IPS-11a (cell line): ENCODE results near the gene SUPT4H1.

Experiments
- H3K4me3 ChIP-seq: one replicate; pipeline ENCODE4 v1.5.1; 2013; ENCODE audit warnings: low read depth, low read length, control low read depth

The SUPT4H1 gene

DNA sequence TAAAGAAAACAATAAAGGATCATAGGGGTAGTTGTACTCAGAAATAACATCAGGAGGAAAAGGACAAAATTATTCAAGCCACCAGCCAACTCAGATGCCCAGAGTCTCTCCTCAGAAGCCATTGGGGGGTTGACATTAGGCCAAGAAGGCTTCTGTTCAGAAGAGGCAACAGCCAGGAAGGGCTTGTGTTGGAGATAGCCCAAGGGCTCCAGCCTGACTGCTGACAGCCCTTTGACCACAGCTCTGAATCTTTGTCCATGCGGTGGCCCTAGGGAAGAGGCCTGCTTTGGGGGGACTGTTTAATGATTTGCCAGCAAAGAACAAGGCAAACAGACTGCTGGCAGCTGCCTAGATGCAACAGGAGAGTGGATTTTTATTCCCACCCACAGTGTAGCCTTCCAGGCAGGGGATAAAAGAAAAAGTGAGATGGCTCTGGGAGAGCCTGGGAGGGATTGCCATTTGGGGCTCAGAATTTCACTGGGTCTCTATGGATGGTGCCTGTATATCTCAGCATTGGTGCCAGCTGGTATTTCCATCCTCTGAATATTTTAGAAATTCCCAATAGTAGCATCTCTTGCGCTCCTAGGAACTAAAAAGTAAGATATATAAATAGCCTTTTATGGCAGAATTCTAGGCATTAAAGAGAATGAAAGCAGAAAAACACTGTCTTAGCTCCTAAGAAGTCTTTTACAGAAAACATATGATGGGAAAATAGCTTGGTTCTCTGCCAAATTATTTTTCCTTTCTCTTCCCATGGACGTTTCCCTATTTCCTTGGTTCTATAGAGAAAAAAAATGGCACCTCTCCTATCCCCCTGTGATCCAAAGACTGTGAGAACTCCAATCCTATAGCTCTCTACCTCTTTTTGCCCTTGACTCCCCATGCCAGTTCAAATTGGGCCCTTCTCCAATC lies 29.4 kb upstream of the SUPT4H1 start:
- H3K4me3 ChIP-seq: no peak overlapping the region

GRCh38 chr17:58380207-58381123 lies 28.5 kb upstream of the SUPT4H1 start:
- no peak overlapping the region for H3K4me3 ChIP-seq

DNA sequence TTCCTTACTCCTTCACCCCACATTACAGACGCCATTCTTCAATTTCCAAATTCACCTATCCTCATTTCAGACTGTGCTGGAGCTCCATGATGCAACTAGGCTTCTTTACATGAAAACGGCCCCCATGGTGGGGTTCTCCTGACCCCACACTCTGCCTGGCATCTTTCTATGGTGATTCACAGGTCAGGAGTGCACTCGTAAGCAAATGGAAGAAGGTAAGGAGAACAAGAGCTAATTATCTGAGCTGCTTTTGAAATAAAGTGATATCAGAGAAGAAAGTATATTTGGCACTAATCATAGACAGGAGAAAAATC lies 27.5 kb upstream of the SUPT4H1 start:
- no peak overlapping the region for H3K4me3 ChIP-seq

GRCh38 chr17:58378733-58379510 lies 26.9 kb upstream of the SUPT4H1 start:
- H3K4me3 ChIP-seq: no peak overlapping the region

- no peak overlapping the region for H3K4me3 ChIP-seq
Observed at GRCh38 chr17:58377661-58378060, 25.7 kb upstream of the SUPT4H1 start.

DNA sequence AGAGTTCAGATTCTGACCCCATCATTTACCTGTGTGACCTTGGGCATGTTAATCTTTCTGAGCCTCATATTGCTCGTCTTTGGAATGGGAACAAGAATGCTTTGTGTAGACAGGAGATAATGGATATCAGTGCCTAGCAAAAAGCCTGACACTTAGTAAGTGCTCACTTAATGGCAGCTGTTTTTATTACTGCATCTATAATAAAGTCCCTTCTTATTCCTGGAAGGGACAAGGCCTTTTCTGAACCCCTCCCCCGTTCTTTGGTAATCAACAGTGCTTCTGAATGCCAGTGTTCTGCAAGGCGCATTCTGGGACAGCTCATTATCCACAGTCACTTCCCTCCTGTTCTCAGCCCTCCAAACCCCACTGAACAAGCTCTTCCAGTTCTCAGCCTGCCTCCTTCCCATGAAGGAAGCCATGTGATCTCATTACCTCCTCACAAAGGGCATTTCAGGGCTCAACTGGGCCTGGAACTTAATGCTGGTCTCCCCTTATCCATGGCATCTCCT lies 25.1 kb upstream of the SUPT4H1 start:
- no peak overlapping the region for H3K4me3 ChIP-seq

DNA sequence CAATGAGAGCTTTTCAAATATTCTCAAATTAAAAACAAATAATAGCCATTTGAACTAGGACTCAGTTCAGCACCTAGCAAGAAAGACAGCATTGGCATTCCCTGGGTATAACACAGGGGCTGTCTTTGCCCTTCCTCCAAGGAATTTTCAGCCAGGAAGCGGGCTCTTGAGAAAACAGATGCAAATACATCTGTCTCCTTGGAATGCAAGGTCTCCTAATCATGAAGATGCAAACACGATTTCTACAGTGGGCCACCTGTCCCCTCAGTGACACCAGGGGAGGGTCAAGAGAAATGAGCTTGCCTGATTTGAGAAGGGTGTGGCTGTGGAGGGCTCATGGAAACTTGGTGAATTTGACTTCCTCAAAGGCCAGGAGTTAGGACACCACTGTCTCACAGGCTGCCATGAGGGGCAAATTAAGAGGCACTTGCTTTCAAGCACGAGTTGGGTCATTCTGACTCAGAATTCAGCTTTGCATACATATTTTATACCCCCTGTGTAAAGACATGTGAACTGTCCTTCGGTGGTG lies 24.5 kb upstream of the SUPT4H1 start:
- no peak overlapping the region for H3K4me3 ChIP-seq

DNA sequence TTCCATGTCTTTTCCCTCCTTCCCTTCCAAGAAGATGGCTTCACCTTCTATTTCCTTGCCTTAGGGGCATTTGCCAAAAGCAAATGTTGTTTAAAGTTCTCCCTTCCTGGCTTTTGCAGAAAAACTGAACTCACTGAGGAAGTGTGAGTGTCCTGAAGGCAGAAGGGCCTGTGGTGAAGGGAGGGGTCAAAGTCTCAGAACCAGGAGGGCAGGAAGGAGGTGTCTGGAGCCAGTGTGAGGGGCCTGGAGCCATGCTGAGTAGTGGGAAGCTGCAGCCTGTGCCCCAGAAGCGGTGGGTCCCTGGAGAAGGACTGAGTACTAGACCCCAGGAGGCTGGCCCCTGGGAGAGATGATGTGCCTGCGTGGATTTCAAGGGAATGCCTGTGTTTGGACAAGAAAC lies 23.8 kb upstream of the SUPT4H1 start:
- no peak overlapping the region for H3K4me3 ChIP-seq

DNA sequence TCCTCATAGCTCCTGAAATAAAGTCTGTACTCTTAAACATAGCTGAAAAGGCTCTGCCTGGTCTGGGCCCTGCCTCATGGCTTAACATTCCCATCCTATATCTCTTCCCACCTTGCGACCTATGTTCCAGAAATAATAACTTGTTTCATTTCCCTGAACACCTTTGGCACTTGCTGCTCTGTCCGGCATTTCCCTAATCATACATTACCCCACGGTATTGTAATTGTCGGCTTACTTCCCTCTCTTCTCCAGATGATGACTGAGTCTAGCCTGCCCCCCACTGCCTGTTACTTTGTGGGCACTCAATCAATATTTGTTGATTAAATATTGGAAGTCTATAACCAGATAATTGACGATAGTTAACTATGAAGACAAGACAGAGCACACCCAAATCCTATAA lies 23.3 kb upstream of the SUPT4H1 start:
- H3K4me3 ChIP-seq: no peak overlapping the region

DNA sequence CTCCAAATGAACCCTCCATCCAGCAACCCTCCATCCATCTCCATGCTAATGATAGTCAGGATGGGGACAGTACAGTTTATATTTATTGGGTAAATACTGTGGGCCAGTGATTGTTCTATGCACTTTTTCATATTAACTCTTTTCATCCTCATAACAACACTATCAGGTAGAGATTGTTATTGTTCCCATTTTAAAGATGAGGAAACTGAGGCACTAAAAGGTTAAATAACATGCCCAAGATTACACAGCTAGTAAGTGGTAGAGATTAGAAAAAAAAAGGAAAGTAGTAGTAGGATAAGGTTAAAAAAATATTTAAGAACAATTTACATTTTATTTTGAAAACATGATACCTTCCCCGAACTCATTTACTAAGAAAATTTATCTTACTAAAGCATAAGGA lies 21.9 kb upstream of the SUPT4H1 start:
- H3K4me3 ChIP-seq: no peak overlapping the region

- no peak overlapping the region for H3K4me3 ChIP-seq
Observed at GRCh38 chr17:58373003-58373402, 21.0 kb upstream of the SUPT4H1 start.

- H3K4me3 ChIP-seq: no peak overlapping the region
Observed at GRCh38 chr17:58371300-58371950, 19.4 kb upstream of the SUPT4H1 start.

DNA sequence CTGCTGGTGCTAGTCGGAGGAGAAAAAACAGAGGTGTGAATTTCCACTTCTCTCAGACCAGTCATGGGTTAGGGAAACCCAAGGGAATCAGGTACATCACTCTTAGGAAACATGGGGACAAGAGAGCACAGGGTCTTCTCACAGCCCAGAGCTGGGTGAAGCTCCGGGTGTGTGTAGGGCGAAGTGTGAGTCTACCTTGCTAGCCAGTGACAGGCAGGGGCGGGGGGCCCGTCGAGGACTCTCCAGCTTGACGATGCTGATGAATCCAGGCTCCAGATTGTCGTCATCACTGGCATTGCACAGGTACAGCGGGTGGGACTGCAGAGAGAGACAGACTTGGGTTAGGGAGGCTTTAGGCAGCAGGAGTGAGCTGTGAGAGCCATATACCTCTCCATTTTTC lies 18.7 kb upstream of the SUPT4H1 start:
- no peak overlapping the region for H3K4me3 ChIP-seq

DNA sequence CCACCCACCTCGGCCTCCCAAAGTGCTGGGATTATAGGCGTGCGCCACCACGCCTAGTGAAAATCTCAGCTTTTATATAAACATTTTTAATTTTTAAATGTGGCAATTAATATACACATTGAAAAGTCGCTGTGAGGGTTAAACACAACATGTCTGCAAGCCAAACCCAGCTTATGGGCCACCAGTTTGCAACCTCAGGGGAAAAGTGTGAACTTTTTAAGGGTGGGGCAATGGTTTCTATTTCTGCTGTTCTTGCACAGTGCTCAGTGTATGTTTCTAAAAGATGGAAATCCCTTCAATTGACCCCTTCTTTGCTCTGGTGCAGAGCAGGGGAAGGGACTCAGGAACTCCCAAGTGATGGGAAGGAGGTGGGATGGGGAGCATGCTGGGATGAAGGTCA lies 18.3 kb upstream of the SUPT4H1 start:
- H3K4me3 ChIP-seq: no peak overlapping the region

GRCh38 chr17:58369214-58370031 lies 17.4 kb upstream of the SUPT4H1 start:
- H3K4me3 ChIP-seq: no peak overlapping the region

DNA sequence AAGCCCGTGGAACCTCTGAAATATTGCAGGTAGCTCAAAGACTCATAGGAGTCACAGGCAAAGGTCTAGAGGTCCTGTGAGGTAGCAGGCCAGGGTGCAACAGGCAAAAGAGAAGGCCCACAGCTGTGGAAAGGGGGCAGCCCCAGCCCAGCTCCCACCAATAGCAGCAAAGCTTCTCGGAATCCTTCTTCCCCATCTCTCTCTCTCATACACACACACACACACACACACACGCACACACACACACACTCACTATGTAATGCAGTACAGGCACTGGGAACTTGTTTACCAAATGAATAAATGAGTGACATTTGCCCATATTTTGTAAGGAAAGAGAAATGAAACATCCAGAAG lies 16.8 kb upstream of the SUPT4H1 start:
- no peak overlapping the region for H3K4me3 ChIP-seq

GRCh38 chr17:58367461-58367860 lies 15.5 kb upstream of the SUPT4H1 start:
- H3K4me3 ChIP-seq: no peak overlapping the region

DNA sequence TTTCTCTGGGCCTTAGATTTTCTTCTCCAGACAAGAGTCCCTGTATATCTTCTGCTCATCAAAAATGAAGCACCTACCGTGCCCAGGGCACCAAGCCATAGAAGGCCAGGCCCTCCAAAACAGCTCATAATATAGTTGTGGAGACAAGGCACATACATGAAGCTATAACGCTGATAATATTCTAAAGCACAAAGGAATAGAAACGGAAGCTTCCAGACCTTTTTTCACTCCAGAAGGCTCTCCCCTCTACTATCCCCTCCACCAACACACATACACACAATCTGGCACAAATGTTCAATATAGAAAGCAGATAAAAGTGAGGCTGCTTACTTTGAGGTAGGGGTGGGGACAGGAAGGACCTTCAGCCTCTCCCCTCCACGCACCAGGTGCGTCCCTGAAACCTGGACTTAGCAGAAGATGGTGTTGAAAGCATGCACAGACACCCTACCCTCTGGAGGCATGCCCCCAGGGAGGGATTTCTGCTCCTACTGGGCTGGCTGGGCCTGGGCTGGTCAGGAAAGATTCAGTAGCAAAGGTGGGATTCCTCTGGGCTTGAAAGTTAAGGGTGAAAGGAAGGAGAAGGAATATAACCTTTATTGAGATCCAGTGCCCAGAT lies 14.1 kb upstream of the SUPT4H1 start:
- no peak overlapping the region for H3K4me3 ChIP-seq
